Brain microvascular endothelial cell (primary cell): ENCODE data around the gene SLC43A2.
A peak's percentile ranks its signal among the peaks of the same experiment; 100 is the strongest.

ENCODE experiments used
- DNase-seq: peaks from one replicate; pipeline ENCODE4 v3.0.0-alpha.2; 2020
- H3K27ac ChIP-seq: fragments of 250-450 bp; sonication (Bioruptor Pico); 2 replicates; pipeline ENCODE4 v1.5.1; 2020; ENCODE audit warnings: mild to moderate bottlenecking, moderate library complexity
- H3K27me3 ChIP-seq: fragments of 250-450 bp; sonication (Bioruptor Pico); replicated peaks from 2 replicates; pipeline ENCODE4 v1.5.1; 2020; ENCODE audit warnings: mild to moderate bottlenecking
- H3K36me3 ChIP-seq: fragments of 250-450 bp; sonication (Bioruptor Pico); replicated peaks from 2 replicates; pipeline ENCODE4 v1.5.1; 2020; ENCODE audit warnings: mild to moderate bottlenecking
- H3K4me3 ChIP-seq: 2 replicates; pipeline ENCODE4 v1.5.1; 2011; ENCODE audit warnings: low read depth, mild to moderate bottlenecking, control low read depth, low read length, moderate library complexity
- CTCF ChIP-seq: IDR thresholded peaks from 2 replicates; pipeline ENCODE4 v1.5.1; 2011; ENCODE audit warnings: low read depth, mild to moderate bottlenecking, moderate library complexity, low read length, control low read depth, inconsistent platforms; ENCODE audit errors: missing control alignments
- in situ Hi-C: cut with HindIII; loops from 2 replicates; pipeline ENCODE4 v1.10.0; 2017; ENCODE audit warnings: low sequenced_read_pairs, low pct_ligation_motif_present

SLC43A2 gene

GRCh38 chr17:1617620-1618174, 10.9 kb downstream of the SLC43A2 start:
- DNase-seq, result peak; percentile 64
- no peak overlapping the region for H3K27ac ChIP-seq
- no peaks in the 10 kb centered on the region for H3K36me3 ChIP-seq
- TF ChIP-seq CTCF, result peak; percentile 1
- no peaks in the 10 kb centered on the region for H3K27me3 ChIP-seq
- H3K4me3 ChIP-seq, result no peak overlapping the region
- in situ Hi-C loops, result no loop called here

GRCh38 chr17:1616101-1616500, 12.5 kb downstream of the SLC43A2 start:
- TF ChIP-seq CTCF, result no peak
- Histone ChIP-seq H3K4me3 (no peak overlapping the region), H3K36me3 (no peaks in the 10 kb centered on the region), H3K27ac (no peak overlapping the region), H3K27me3 (no peaks in the 10 kb centered on the region)
- no peak for DNase-seq
- in situ Hi-C loops, result no loop called here

DNA sequence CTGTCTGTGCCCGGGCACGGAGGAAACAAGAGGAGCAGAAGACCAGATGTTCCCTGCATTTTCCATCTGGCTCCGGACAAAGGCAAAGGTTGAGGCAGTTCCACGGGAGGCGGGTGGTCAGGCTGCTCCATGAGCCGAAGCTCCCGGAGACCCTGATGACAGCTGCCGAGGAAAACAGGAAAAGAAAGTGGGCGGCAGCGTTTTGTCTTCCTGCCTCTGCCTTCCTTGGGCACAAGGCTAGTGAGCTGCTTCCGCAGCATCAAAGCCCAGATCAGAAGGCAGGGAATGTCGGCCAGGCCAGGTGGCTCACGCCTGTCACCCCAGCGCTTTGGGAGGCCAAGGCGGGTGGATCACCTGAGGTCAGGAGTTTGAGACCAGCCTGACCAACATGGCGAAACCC, 16.2 kb downstream of the SLC43A2 start:
- no peaks in the 10 kb centered on the region for H3K27me3 ChIP-seq
- in situ Hi-C loops, result no loop called here
- no peak for TF ChIP-seq CTCF
- no peak for DNase-seq
- no peaks in the 10 kb centered on the region for H3K36me3 ChIP-seq
- no peak overlapping the region for H3K27ac ChIP-seq
- H3K4me3 ChIP-seq, result no peak overlapping the region

DNA sequence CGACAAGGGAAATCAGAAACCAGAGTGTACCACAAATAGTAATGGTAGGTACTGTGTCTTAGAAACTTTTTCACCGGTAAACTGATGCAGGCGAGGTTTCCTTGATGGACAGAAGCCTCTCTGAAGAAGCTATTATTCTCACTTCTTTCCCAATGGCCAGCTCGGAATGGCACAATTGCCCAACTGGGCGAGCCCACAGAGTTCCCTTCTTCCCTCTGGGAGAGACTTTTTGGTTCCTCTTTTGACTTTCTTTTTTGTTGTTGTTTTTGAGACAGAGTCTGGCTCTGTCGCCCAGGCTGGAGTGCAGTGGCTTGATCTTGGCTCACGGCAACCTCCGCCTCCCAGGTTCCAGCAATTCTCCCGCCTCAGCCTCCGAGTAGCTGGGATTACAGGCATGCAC, 16.9 kb downstream of the SLC43A2 start:
- no peak overlapping the region for H3K4me3 ChIP-seq
- no peaks in the 10 kb centered on the region for H3K36me3 ChIP-seq

DNA sequence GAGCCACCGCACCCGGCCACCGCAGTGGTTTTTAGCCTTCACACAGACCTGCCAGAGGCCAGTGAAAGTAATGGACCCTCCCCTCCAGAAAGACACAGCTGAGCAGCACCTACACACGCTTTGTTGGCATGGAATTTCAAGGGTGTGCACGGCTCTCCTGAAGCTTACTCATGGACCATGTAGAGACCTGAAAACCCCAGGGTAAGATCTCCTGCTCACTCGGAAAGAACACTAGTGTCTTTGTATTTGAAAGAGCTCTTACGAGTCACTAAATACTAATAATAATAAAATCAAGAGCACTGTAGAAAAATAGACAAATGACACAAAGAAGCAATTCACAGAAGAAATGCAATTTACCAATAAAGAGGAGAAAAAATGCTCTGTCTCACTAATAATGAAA, 20.0 kb downstream of the SLC43A2 start:
- Histone ChIP-seq H3K27me3 (no peaks in the 10 kb centered on the region), H3K4me3 (no peak overlapping the region), H3K27ac (no peak overlapping the region), H3K36me3 (no peaks in the 10 kb centered on the region)
- in situ Hi-C loops, result no loop called here
- TF ChIP-seq CTCF, result no peak
- DNase-seq, result no peak

More for the DNA sequence above, 16.9 kb downstream of the SLC43A2 start:
- TF ChIP-seq CTCF, result no peak
- DNase-seq, result no peak
- H3K27ac ChIP-seq, result no peak overlapping the region
- in situ Hi-C loops, result no loop called here
- H3K27me3 ChIP-seq, result no peaks in the 10 kb centered on the region

- in situ Hi-C loops, result no loop called here
- H3K27me3 ChIP-seq, result no peaks in the 10 kb centered on the region
- no peaks in the 10 kb centered on the region for H3K36me3 ChIP-seq
- no peak overlapping the region for H3K4me3 ChIP-seq
- H3K27ac ChIP-seq, result no peak overlapping the region
- TF ChIP-seq CTCF, result no peak
- DNase-seq, result no peak
Observed at GRCh38 chr17:1607971-1608320, 20.7 kb downstream of the SLC43A2 start.
